ENCODE results near the gene C2orf42.
"Not testable (repeated sequence)": the region's sequence is repeated elsewhere in the genome, so short reads cannot be mapped to it uniquely, and the experiment has no call there.

C2orf42 gene

GRCh38 chr2:70132244-70133126 lies 58.3 kb downstream of the C2orf42 start:
- H3K4me3 ChIP-seq (ENCODE audit: low read depth, low read length): no peak overlapping the region

DNA sequence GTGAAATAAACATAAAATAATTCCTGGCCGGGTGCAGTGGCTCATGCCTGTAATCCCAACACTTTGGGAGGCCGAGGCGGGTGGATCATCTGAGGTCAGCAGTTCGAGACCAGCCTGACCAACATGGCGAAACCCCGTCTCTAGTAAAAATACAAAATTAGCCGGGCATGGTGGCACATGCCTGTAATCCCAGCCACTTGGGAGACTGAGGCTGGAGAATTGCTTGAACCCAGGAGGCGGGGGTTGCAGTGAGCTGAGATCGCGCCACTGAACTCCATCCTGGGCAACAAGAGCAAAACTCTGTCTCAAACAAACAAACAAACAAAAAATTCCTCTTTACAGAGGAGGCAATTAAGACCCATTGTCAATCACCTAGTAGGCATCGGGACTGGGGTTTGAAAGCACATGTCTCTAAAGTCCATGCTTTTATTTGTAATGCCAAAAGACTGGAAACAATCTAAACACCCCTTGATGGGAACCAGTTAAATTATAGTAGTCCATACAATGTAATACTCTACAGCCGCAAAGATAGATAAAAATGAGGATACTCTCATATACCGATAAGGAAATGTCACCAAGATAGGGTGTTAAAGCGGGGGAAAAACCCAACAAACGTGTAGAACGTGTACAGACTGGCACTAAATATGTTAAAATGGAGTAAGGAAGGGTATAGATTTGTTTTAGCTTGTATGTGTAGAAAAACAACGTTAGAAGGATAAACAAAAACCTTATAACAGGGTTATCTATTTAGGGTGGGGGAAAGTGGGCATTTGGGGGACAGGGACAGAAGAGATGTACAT lies 59.3 kb downstream of the C2orf42 start:
- not testable (repeated sequence) for H3K4me3 ChIP-seq (ENCODE audit: low read depth, low read length)

GRCh38 chr2:70128005-70128404 lies 62.8 kb downstream of the C2orf42 start:
- no peak overlapping the region for H3K4me3 ChIP-seq (ENCODE audit: low read depth, low read length)

GRCh38 chr2:70126413-70126812 lies 64.4 kb downstream of the C2orf42 start:
- no peak overlapping the region for H3K4me3 ChIP-seq (ENCODE audit: low read depth, low read length)

DNA sequence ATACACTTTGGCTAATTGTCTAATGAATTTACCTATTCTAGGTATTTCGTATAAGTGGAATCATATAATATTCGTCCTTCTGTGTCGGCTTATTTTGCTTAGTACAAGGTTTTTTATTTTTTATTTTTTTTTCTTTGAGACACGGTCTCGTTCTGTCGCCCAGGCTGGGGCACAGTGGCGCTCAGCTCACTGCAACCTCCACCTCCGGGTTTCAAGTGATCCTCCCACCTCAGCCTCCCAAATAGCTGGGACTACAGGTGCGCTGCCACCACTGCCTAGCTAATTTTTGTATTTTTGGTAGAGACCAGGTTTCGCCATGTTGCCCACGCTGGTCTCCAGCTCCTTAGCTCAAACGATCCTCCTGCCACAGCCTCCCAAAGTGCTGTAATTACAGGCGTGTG lies 65.3 kb downstream of the C2orf42 start:
- peak overlapping the region; percentile 64 for H3K4me3 ChIP-seq (ENCODE audit: low read depth, low read length)

DNA sequence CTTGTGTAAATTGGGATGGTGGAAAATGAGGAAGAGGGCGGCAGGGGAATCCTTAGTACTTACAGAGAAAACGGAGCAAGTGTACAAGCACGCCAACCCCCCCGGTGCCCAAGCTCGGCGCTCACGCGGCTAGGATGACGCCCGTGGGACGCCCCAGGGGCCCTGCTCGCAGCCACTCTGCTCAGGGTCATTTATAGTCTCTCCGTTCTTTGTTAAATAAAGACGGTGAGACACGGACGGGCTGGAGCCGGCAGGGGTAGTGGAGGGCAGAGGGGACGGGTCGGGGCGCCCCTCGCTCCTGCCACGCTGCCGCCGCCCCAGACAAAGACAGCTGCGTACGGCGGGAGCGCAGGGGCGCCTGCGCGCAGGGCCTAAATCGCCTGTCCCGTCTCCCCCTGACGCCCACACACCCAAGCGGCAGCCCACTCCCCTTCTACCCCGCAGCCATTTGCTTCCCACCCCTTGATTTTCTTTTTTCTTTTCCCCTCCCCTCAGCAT lies 65.8 kb downstream of the C2orf42 start:
- peak overlapping the region; percentile 64 for H3K4me3 ChIP-seq (ENCODE audit: low read depth, low read length)

DNA sequence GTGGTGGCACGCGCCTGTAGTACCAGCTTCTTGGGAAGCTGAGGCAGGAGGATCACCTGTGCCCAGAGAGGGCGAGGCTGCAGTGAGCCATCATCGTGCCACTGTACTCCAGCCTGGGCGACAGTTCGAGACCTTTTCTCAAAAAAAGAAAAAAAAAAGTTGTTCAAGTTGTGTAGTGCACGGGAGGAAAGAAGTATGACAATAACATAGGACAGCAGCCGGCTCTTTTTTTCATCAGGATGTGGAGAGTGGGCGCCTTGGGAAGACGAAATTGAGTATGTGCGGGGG lies 67.0 kb downstream of the C2orf42 start:
- peak overlapping the region; percentile 8 for H3K4me3 ChIP-seq (ENCODE audit: low read depth, low read length)

GRCh38 chr2:70123051-70123828 lies 67.6 kb downstream of the C2orf42 start:
- peak overlapping the region; percentile 8 for H3K4me3 ChIP-seq (ENCODE audit: low read depth, low read length)

DNA sequence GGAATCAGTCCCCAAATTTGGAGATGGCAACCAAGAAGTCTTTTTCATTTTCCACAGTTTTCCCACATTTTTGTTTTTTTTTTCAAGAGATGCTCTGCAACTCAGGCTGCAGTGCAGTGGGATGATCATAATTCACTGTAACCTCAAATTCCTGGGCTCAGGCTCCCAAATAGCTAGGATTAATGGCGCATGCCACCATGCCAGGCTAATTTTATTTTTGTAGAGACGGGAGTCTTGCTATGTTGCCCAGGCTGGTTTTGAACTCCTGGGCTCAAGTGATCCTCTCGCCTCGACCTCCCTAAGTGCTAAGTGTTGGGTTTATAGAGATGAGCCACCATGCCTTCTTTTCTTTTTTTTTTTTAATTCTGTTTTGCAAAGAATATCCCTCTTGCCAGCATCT lies 68.3 kb downstream of the C2orf42 start:
- no peak overlapping the region for H3K4me3 ChIP-seq (ENCODE audit: low read depth, low read length)

DNA sequence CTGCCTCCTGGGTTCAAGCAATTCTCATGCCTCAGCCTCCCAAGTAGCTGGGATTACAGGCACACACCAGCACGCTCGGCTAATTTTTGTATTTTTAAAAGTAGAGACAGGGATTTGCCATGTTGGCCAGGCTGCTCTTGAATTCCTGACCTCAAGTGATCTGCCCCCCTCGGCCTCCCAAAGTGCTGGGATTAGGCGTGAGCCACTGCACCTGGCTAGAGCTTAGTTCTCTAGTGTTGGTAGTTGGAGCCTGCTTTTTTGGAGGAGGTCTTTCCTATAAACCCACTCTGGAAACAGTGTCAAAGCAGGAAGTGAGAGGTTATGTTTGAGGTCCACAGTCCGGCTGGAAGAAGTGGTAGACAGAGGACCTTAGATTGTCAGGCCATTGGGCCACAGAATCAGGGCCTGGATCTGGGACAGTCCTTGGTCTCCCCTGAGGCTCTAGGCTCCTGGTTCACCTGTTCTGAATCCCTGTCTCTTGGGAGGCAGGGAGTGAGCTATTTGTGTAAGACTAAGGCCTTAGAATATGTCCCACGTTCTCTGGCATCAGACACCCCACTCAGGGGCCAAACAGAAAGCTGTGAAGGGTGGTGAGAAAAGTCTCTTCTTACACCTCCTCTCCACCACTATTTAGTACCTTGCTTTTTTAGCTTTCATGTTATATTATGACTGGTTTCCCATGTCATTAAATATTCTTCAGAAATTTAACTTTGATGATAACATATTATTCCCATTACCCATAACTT lies 69.0 kb downstream of the C2orf42 start:
- no peak overlapping the region for H3K4me3 ChIP-seq (ENCODE audit: low read depth, low read length)

- no peak overlapping the region for H3K4me3 ChIP-seq (ENCODE audit: low read depth, low read length)
Measured at GRCh38 chr2:70118798-70119454, 71.9 kb downstream of the C2orf42 start.

- H3K4me3 ChIP-seq (ENCODE audit: low read depth, low read length): no peak overlapping the region
Measured at GRCh38 chr2:70116936-70117552, 73.8 kb downstream of the C2orf42 start.

- no peak overlapping the region for H3K4me3 ChIP-seq (ENCODE audit: low read depth, low read length)
Measured at GRCh38 chr2:70115646-70116442, 75.0 kb downstream of the C2orf42 start.

- no peak overlapping the region for H3K4me3 ChIP-seq (ENCODE audit: low read depth, low read length)
Measured at GRCh38 chr2:70113359-70114070, 77.3 kb downstream of the C2orf42 start.

DNA sequence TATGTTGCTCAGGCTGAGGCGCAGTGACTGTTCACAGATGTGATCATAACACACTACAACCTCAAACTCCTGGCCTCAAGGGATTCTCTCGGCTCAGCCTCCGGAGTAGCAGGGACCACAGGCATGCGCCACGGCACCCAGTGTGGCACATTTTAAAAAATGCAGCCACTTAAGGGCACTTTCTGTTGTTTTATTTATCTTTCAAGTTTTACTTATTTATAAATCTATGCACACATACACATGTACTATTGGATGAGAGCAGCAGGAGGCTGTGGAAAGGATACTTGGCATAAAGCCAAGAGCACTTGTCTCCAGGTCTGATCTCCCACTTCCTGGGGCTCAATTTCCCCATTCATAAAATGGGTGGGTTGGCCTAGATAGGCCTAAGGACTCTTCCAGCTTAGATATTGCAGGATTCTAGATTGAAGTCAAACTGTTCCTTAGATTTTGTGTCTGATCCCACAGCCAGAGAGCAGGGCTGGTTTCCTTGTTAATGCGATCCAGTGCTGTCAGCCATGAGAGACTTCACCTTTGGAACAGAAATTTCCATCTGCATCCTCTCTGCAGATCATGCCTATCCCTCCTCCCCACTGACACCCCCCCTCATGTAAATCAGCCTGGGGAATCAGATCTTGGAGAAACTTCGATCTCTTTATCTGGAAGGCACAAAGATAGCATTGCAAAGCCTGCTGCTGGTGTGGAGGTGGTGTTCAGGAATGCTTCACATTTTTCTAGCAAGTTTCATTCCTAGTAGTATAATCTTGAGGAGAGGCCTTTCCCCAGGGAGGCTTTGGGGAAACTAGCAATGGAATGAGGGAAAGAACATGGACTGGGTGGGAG lies 78.8 kb downstream of the C2orf42 start:
- no peak overlapping the region for H3K4me3 ChIP-seq (ENCODE audit: low read depth, low read length)

DNA sequence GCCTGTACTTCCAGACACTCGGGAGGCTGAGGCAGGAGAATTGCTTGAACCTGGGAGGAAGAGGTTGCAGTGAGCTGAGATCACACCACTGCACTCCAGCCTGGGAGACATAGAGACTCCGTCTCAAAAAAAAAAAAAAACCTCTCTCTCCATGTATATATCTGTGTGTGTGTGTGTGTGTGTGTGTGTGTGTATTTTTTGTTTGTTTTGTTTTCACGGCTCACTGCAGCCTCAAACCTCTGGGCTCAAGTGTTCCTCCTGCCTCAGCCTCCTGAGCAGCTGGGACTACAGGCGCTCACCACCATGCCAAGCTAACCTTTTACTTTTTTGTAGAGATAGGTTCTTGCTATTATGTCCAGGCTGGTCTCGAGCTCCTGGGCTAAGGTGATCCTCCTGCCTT lies 80.4 kb downstream of the C2orf42 start:
- not testable (repeated sequence) for H3K4me3 ChIP-seq (ENCODE audit: low read depth, low read length)

- not testable (repeated sequence) for H3K4me3 ChIP-seq (ENCODE audit: low read depth, low read length)
Measured at GRCh38 chr2:70106138-70106537, 84.7 kb downstream of the C2orf42 start.
